Measurements from ENCODE around the gene SPNS1.

DNA sequence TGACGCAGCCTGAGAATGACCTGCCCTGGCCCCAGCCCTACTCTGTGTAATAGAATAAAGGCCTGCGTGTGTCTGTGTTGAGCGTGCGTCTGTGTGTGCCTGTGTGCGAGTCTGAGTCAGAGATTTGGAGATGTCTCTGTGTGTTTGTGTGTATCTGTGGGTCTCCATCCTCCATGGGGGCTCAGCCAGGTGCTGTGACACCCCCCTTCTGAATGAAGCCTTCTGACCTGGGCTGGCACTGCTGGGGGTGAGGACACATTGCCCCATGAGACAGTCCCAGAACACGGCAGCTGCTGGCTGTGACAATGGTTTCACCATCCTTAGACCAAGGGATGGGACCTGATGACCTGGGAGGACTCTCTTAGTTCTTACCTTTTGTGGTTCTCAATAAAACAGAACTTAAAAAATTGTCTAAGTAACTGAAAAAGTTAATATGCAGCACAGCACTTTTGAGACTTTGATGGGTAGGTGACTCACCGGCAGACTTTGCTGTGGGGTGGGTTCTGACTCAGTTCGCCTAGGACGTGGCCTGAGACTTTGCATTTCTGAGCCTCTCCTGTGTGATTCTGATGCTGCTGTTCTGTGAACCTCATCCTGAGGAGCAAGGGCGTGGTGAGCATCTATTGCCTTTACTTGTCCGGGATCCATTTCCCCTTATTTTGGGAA, 15.9 kb downstream of the SPNS1 start:
- TF ChIP-seq CTCF (IDR thresholded peaks at IDR 0.05; ENCODE audit: low read depth, low read length) (no peak), EZH2phosphoT487 (IDR thresholded peaks at IDR 0.05; ENCODE audit: low read depth) (no peak)
